Astrocyte of the spinal cord (primary cell): Measurements from ENCODE around the gene EFCAB11.

Experiments used
- DNase-seq: peaks from one replicate; pipeline ENCODE4 v3.0.0; 2011; ENCODE audit warnings: low read depth, low spot score
- H3K4me3 ChIP-seq: 2 replicates; pipeline ENCODE4 v1.5.1; 2011; ENCODE audit warnings: low read depth, mild to moderate bottlenecking, low read length, moderate library complexity
- in situ Hi-C: cut with HindIII; loops from 2 replicates; pipeline ENCODE4 v1.10.0; 2017; ENCODE audit warnings: low sequenced_read_pairs
- TF ChIP-seq, protein P1 (sequence below): IDR thresholded peaks from 2 replicates; pipeline ENCODE4 v1.5.1; 2012; ENCODE audit warnings: low read depth, mild to moderate bottlenecking, low read length, inconsistent platforms

EFCAB11 gene

DNA sequence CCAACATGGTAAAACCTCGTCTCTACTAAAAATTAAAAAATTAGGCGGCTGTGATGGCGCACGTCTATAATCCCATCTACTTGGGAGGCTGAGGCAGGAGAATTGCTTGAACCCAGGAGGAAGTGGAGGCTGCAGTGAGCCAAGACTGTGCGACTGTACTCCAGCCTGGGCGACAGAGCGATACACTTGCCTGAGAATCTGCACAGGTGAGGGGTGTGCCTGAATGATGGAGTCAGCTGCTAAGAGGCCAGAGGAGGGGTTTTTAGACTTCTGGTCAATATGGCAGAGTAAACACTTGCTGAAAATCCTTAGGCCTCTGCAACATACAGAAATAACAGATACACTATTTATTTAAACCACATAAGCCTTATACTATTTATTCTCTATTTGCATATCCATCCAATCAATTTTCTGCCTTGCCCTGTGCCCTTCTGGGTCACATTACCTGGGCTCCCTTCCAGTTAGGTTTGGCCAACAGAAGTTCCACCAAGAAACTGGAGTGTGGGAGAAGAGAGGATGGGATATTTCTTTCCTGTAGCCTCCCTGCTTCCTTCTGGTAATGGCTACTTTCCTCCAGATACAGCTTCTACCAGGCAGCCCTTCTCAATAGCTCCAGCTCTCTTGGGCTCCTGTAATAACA, 117.6 kb downstream of the EFCAB11 start:
- no peak for DNase-seq
- TF ChIP-seq, protein P1, sequence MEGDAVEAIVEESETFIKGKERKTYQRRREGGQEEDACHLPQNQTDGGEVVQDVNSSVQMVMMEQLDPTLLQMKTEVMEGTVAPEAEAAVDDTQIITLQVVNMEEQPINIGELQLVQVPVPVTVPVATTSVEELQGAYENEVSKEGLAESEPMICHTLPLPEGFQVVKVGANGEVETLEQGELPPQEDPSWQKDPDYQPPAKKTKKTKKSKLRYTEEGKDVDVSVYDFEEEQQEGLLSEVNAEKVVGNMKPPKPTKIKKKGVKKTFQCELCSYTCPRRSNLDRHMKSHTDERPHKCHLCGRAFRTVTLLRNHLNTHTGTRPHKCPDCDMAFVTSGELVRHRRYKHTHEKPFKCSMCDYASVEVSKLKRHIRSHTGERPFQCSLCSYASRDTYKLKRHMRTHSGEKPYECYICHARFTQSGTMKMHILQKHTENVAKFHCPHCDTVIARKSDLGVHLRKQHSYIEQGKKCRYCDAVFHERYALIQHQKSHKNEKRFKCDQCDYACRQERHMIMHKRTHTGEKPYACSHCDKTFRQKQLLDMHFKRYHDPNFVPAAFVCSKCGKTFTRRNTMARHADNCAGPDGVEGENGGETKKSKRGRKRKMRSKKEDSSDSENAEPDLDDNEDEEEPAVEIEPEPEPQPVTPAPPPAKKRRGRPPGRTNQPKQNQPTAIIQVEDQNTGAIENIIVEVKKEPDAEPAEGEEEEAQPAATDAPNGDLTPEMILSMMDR, result no peak
- no peak overlapping the region for H3K4me3 ChIP-seq
- in situ Hi-C loops, result no loop called here

DNA sequence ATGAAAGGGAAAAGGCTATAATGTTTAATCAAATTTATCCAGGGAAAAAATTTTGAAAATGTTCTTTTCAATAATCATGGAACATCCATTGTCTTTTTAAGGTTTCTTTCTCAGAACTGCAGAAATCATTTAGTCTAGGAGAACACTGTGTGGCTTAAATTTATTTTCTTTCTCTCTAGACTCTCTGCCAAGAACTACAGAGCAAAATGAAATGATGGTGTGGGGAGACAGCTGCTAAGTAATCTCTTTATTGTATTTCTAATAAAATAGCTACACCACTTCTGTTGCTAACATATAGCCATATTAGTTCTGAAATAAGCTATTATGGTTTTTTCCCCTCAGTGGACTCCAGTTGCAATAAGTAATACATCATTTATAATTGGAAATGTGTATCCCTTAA, 120.9 kb downstream of the EFCAB11 start:
- no peak overlapping the region for H3K4me3 ChIP-seq
- DNase-seq, result no peak
- TF ChIP-seq, protein P1, result no peak
- in situ Hi-C loops, result no loop called here

DNA sequence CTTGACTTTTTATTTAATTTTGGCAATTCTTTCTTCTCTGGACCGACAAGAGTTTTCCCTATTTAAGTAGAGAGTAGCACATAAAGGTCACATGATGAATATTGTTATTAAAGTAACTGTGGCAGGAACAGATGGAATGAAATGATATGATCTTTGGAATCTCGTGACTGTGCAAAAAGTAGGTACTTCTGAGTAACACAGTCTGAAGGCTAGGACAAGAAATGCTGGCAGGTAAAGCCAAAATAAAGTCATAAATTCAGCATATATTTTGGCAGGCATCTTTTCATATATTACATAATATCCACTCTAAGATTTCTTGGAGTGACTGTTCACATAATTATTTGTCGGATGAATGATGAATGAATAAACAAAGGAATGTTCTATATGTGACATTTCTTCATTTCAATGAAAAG, 121.4 kb downstream of the EFCAB11 start:
- in situ Hi-C loops, result no loop called here
- H3K4me3 ChIP-seq, result no peak overlapping the region
- TF ChIP-seq, protein P1, result no peak
- no peak for DNase-seq

DNA sequence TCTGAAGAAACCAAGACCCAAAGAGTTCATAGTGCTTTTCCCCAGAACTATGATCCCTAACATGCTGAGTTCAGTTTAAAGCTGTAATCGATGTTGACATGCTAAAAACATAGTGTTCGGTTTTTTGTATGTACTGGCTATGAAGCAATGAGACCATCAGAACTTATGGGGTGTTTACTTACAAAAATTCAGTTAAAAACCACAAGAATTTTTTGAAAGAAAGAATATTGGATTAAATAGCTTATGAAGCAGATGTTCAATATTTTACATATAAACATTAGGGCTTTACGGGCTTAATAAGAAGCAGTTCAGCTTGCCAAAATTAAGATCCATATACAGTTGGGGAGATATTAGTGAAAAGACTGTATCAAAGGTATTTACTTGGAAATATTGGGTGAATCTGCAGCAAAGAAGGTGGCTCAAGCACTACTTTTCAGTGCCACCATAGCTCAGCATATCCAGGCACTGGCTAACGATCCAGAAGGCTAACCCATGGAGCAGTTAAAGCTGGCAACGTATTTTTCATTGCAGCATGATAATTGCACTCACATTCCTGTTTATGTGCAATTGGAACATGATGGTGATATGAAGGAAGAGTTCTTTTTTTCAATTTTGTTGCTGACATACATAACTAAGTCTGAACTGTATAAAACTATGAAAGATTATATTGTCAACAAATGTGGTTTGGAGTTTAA, 125.9 kb downstream of the EFCAB11 start:
- DNase-seq, result no peak
- in situ Hi-C loops, result no loop called here
- TF ChIP-seq, protein P1, result no peak

DNA sequence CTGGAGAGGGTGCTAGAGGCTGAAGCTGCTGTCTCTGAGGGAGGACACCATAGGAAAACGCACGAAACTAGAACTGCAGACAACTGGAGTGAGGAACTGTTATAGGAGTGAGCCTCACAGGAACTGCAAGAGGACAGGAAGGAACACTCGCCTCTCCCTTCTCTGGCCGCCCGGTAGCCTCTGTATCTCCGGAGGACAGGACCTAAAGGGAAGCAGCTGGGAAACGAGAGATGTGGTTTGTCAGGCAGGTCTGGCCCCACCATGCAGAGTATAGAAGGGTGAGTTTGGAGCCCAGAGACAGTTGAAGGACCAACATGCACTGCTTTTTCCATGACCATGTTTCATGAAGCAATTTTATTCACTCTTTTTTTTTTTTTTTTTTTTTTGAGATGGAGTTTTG, 127.3 kb downstream of the EFCAB11 start:
- DNase-seq, result no peak
- H3K4me3 ChIP-seq, result no peak overlapping the region
- TF ChIP-seq, protein P1, result no peak
- in situ Hi-C loops, result no loop called here

More for the DNA sequence above, 125.9 kb downstream of the EFCAB11 start:
- H3K4me3 ChIP-seq, result no peak overlapping the region

DNA sequence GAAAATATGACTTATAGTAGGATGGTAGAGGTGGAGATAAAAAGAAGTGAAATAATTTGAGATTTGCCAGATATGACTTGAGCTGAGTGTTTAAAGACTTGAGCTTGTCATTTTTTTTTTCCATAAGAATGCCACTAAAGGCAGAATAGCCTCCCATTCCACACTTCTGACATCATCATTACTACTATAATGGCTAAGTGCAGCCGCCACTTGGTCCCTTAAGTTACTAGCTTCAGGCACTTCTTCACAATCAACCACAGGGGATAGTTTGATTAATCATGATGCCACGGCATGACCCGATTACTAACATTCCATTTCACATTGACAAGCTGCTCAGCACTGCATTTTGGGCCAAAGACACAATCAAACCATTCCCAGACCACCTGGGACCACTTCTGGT, 127.9 kb downstream of the EFCAB11 start:
- in situ Hi-C loops, result no loop called here
- H3K4me3 ChIP-seq, result no peak overlapping the region
- TF ChIP-seq, protein P1, result no peak
- no peak for DNase-seq
